Memory B cell (primary cell): ENCODE data around the gene SCAND1.
A peak's percentile ranks its signal among the peaks of the same experiment; 100 is the strongest.
"Not testable (repeated sequence)": the region's sequence is repeated elsewhere in the genome, so short reads cannot be mapped to it uniquely, and the experiment has no call there.

ENCODE experiments used
- ATAC-seq: fragments of 150-1000 bp; cut with Tn5 transposase; 2 replicates; pipeline ENCODE4 v1.10.0; 2021; ENCODE audit warnings: low read depth, mild to moderate bottlenecking, moderate library complexity
- DNase-seq, 2 donors: peaks; one replicate each; pipeline ENCODE4 v3.0.0; 2022; ENCODE audit warnings: low spot score in 2 of 2
- H3K27ac Mint-ChIP-seq: one replicate; pipeline ENCODE4 v1.8.0; 2022; ENCODE audit warnings: mild to moderate bottlenecking, moderate library complexity, mixed read lengths
- H3K27me3 Mint-ChIP-seq: one replicate; pipeline ENCODE4 v1.8.0; 2022; ENCODE audit warnings: mixed read lengths
- H3K36me3 Mint-ChIP-seq: one replicate; pipeline ENCODE4 v1.8.0; 2022; ENCODE audit warnings: mild to moderate bottlenecking, mixed read lengths
- H3K4me1 Mint-ChIP-seq: one replicate; pipeline ENCODE4 v1.8.0; 2022; ENCODE audit warnings: mixed read lengths
- H3K4me3 Mint-ChIP-seq: one replicate; pipeline ENCODE4 v1.8.0; 2022; ENCODE audit warnings: mild to moderate bottlenecking, moderate library complexity, mixed read lengths
- H3K9me3 Mint-ChIP-seq: one replicate; pipeline ENCODE4 v1.8.0; 2022; ENCODE audit warnings: mixed read lengths

SCAND1 gene

DNA sequence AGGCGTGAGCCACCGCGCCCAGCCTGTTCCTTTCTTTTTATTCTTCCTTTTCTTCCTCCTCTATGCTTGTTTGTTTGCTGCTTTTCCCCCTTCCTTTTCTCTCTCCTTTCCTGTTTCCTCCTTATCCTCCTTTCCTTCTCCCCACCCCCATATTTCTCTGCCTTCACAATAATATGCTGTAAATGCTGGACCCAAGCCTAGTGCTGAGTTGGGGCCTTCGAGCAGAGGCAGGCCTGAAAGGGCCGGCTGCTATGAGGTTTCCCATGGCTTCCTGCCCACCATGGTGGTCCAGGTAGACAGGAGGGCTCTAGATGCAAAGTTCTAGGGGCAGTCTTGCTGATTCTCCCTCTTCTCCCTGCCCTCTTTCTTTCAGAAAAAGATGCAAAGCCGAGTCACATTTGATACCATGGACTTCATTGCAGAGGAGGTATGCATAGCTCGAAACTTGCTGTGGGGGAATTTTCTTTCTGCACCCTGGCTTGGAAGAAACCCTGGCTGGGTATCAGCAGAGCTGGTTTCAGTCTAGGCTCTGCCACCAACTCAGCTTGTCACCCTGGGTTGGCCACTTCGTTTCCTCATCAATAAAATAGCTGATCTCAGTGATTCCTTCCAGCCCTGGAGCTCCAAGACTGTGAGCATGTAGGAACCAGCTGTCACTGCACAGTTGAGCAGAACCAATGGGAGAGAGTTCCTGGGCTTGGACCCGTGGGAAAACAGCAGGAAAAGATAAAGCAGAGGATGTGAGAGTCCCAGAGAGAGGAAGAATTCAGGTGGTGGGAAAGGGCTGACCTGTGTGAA, 21.5 kb upstream of the SCAND1 start:
- no peak for ATAC-seq
- peaks cover 2% of the 10 kb centered on the region for H3K36me3 Mint-ChIP-seq
- no peak for DNase-seq
- H3K27ac Mint-ChIP-seq = no peak overlapping the region
- H3K4me3 Mint-ChIP-seq = no peak overlapping the region
- peaks cover 2% of the 10 kb centered on the region for H3K9me3 Mint-ChIP-seq
- H3K27me3 Mint-ChIP-seq = peaks cover 2% of the 10 kb centered on the region
- H3K4me1 Mint-ChIP-seq = no peaks in the 10 kb centered on the region

- ATAC-seq (no peak), DNase-seq (no peak)
- peaks cover 2% of the 10 kb centered on the region for H3K9me3 Mint-ChIP-seq
- H3K27ac Mint-ChIP-seq = no peak overlapping the region
- no peaks in the 10 kb centered on the region for H3K4me1 Mint-ChIP-seq
- no peak overlapping the region for H3K4me3 Mint-ChIP-seq
- H3K27me3 Mint-ChIP-seq = peaks cover 2% of the 10 kb centered on the region
- peaks cover 2% of the 10 kb centered on the region for H3K36me3 Mint-ChIP-seq
Measured at GRCh38 chr20:35974256-35974655, 20.0 kb upstream of the SCAND1 start.

DNA sequence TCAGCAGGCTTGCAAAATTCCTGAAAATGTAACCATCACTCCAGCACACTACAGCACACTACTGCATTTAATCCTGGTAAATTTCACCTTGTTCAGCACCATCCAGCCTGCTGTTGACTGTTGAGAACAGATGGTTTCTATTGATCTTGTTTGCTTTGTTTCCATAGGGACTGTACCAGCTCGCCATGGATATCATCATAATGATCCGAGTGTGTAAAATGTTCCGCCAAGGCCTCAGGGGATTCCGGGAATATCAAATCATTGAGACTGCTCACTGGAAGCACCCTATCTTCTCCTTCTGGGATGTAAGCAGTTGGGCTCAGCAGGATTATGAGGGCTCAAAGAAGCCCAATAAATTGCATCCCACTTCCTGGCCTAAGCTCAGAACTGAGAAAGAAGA, 18.2 kb upstream of the SCAND1 start:
- Mint-ChIP-seq H3K27me3 (peaks cover 4% of the 10 kb centered on the region), H3K4me1 (no peaks in the 10 kb centered on the region), H3K9me3 (peaks cover 2% of the 10 kb centered on the region), H3K27ac (no peak overlapping the region), H3K36me3 (peaks cover 2% of the 10 kb centered on the region), H3K4me3 (no peak overlapping the region)
- DNase-seq (no peak), ATAC-seq (no peak)

GRCh38 chr20:35971981-35972380, 17.7 kb upstream of the SCAND1 start:
- ATAC-seq = no peak

DNA sequence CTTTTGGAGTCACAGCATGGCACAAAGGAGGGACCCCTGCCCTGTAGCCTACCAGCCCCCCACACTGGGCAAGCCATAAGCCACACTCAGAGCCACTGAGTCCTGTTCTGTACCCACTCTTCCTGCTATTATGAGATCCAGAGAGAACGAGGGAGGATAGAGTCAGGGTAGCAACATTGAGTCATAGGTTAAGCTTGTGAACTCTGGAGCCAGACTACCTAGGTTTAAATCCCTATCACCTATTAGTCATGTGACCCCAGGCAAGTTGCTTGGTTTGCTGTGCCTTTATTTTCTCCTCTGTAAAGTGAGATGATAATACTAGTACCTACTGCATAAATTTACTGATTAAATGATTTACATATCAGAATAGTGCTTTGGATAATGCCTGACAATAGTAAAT, 14.6 kb upstream of the SCAND1 start:
- no peak overlapping the region for H3K27ac Mint-ChIP-seq
- H3K4me3 Mint-ChIP-seq = no peak overlapping the region
- H3K36me3 Mint-ChIP-seq = no peaks in the 10 kb centered on the region
- no peak for DNase-seq
- no peaks in the 10 kb centered on the region for H3K4me1 Mint-ChIP-seq
- peaks cover 4% of the 10 kb centered on the region for H3K27me3 Mint-ChIP-seq
- ATAC-seq = no peak
- no peaks in the 10 kb centered on the region for H3K9me3 Mint-ChIP-seq

More at GRCh38 chr20:35971981-35972380, 17.7 kb upstream of the SCAND1 start:
- H3K27me3 Mint-ChIP-seq = peaks cover 4% of the 10 kb centered on the region
- no peak overlapping the region for H3K4me3 Mint-ChIP-seq
- DNase-seq = no peak
- H3K4me1 Mint-ChIP-seq = no peaks in the 10 kb centered on the region
- no peak overlapping the region for H3K27ac Mint-ChIP-seq
- peaks cover 2% of the 10 kb centered on the region for H3K36me3 Mint-ChIP-seq
- peaks cover 2% of the 10 kb centered on the region for H3K9me3 Mint-ChIP-seq

DNA sequence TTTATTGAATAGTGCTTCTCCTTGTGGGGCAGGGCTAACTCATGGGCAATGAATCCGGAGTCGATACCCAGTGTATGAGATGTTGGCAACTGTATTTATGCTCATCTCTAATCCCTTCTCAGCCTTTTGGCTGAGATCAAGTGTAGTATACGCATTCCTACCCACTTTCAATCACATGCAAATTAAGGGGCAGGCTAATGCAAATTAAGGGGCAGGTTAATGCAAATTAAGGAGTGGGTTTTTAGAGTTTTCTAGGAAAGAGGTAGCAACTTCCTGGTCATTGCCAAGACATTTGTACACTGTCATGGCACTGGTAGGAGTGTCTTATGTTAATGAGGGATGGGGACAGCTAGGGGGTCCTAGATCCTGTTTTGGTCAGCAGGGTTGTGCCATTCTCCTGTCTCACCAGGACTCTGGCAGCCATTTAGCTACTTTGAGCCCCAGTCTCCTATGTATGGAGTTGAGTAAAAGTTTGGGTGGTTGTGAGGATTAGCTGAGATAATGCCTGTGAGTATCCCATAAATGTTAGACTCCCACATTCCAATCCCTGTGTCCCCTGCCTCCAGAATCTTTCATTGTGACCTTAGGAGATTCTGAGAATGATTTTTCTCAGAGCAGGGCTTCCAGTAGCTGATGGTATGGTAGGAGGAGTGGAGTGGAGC, 13.8 kb upstream of the SCAND1 start, which contains the start of gene CNBD2:
Gene CNBD2 (plus strand): TSS at position 612 of the 662 bp plus-strand sequence. CDS start 173 bp downstream, outside the sequence.
- Mint-ChIP-seq H3K9me3 (no peaks in the 10 kb centered on the region), H3K4me3 (no peak within 1 kb of the TSS), H3K36me3 (no peaks in the 10 kb centered on the region), H3K27ac (no peak within 1 kb of the TSS), H3K4me1 (no peaks in the 10 kb centered on the region), H3K27me3 (peaks cover 4% of the 10 kb centered on the region)
- ATAC-seq = no peak
- DNase-seq = no peak

- no peak for DNase-seq
- Mint-ChIP-seq H3K27ac (no peak overlapping the region), H3K27me3 (peaks cover 2% of the 10 kb centered on the region), H3K4me3 (no peak overlapping the region), H3K9me3 (peaks cover 2% of the 10 kb centered on the region), H3K4me1 (no peaks in the 10 kb centered on the region), H3K36me3 (no peaks in the 10 kb centered on the region)
- ATAC-seq = no peak
Measured at GRCh38 chr20:35963878-35964277, 9.6 kb upstream of the SCAND1 start.

GRCh38 chr20:35959291-35959690, 5.0 kb upstream of the SCAND1 start:
- not testable (repeated sequence) for H3K36me3 Mint-ChIP-seq, H3K27me3 Mint-ChIP-seq, H3K9me3 Mint-ChIP-seq, H3K4me3 Mint-ChIP-seq, H3K4me1 Mint-ChIP-seq, ATAC-seq, H3K27ac Mint-ChIP-seq, DNase-seq

DNA sequence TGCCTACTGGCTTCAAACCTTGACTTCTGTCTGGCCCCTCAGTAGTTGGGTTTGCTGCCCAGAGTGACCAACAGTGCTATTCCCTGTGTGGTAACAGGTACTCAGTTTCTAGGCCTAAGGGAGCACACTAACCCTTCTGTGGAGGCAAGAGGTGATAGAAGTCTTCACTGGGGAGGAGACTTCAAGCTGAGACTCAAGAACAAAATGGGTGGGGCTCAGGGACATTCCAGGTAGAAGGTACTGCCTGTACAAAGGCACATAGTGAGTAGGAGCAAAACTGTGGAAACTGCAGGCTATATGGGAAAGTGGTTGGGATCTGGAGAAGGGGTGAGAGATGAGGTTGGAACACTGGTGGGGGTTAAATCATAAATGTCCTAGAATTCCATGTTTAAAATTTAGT, 2.3 kb upstream of the SCAND1 start:
- no peaks in the 10 kb centered on the region for H3K27me3 Mint-ChIP-seq
- peaks cover 6% of the 10 kb centered on the region for H3K4me1 Mint-ChIP-seq
- DNase-seq (no peak), ATAC-seq (no peak)
- H3K27ac Mint-ChIP-seq = no peak overlapping the region
- H3K4me3 Mint-ChIP-seq = no peak overlapping the region
- peaks cover 2% of the 10 kb centered on the region for H3K9me3 Mint-ChIP-seq
- H3K36me3 Mint-ChIP-seq = no peaks in the 10 kb centered on the region

DNA sequence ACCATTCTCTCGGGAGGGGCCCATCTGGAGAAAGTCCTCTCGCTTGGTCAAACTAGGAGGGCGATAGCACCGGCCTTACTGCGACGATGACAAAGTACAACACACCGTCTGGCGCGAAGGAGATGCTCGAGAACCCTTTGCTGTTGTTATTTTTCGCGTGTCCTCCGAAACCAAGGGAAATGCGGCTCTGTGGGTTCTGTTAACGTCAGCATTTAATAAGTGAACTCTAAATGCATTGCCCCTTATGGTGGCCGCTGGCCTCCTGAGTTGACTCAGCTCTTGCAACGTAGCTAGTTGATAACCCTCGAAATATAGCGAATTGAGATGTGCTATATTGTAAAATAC, 577 bp upstream of the SCAND1 start:
- ATAC-seq = peak; percentile 8
- Mint-ChIP-seq H3K4me1 (peaks cover 6% of the 10 kb centered on the region), H3K27ac (peak overlapping the region; percentile 95), H3K9me3 (peaks cover 2% of the 10 kb centered on the region), H3K4me3 (peak overlapping the region; percentile 99), H3K36me3 (no peaks in the 10 kb centered on the region), H3K27me3 (no peaks in the 10 kb centered on the region)
- DNase-seq = no peak

GRCh38 chr20:35953387-35954199, 709 bp downstream of the SCAND1 start:
- ATAC-seq (peak; percentile 31), DNase-seq (peak; percentile 1 to 73)
- peak overlapping the region; percentile 99 for H3K4me3 Mint-ChIP-seq
- H3K27me3 Mint-ChIP-seq = no peaks in the 10 kb centered on the region
- peaks cover 2% of the 10 kb centered on the region for H3K36me3 Mint-ChIP-seq
- peaks cover 6% of the 10 kb centered on the region for H3K4me1 Mint-ChIP-seq
- peak overlapping the region; percentile 95 for H3K27ac Mint-ChIP-seq
- no peaks in the 10 kb centered on the region for H3K9me3 Mint-ChIP-seq

DNA sequence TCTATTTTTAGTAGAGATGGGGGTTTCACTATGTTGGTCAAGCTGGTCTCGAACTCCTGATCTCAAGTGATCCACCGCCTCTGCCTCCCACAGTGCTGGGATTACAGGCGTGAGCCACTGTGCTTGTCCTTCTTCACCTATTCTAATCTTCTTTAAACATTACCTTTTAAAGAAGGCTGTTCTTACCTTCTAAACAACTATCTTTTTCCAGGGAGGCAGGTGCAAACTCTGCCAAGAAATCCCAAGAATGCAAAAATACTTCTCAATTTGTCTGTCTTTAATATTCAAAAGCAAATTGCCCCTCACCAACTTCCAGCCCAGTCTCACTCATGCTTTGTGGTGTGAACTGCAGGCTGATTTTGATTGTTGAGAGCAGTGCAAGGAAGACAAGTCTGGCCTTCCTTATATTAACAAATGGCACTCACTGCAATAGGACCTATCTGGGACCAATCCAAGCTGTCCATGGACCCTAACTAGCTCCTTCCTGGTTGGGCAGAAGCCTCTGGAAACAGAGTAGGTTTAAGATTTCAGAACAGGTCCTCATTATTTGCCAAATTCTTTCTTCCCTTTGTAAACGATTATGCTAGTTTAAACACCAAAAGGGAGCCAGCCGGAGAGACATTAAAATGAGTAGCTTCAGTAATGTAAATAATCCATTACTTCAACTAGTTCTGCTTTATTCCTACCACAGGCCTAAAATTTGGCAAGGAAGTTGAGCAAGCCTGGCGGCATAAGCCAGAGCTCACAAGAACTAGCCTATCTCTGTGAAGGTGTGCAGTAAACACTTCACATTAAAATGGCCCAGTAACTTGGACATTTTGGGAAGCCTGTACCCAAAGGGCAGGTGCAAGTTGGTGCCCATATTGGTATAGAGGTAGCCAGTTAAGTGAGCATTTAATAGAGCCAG, 1.6 kb downstream of the SCAND1 start:
- peaks cover 6% of the 10 kb centered on the region for H3K4me1 Mint-ChIP-seq
- DNase-seq = peak; percentile 1 to 14
- ATAC-seq = no peak
- peak overlapping the region; percentile 99 for H3K4me3 Mint-ChIP-seq
- H3K27ac Mint-ChIP-seq = peak overlapping the region; percentile 95
- H3K36me3 Mint-ChIP-seq = peaks cover 6% of the 10 kb centered on the region
- no peaks in the 10 kb centered on the region for H3K9me3 Mint-ChIP-seq
- no peaks in the 10 kb centered on the region for H3K27me3 Mint-ChIP-seq

- not testable (repeated sequence) for ATAC-seq, H3K27me3 Mint-ChIP-seq, H3K9me3 Mint-ChIP-seq, H3K4me1 Mint-ChIP-seq, DNase-seq, H3K4me3 Mint-ChIP-seq, H3K36me3 Mint-ChIP-seq
- H3K27ac Mint-ChIP-seq = peak overlapping the region; percentile 95
Measured at GRCh38 chr20:35952080-35952479, 2.2 kb downstream of the SCAND1 start.
